ENCODE results near the gene OSER1. TPM values are rescaled to one million over a fixed set of nuclear protein-coding genes. Genes with fewer than 3 reads are reported as not detected.
"Not testable (repeated sequence)": the region's sequence is repeated elsewhere in the genome, so short reads cannot be mapped to it uniquely, and the experiment has no call there.

OSER1 gene
- total and polyA plus RNA-seq, 2 experiments from 2014 or later, result 34.7 to 49.4 TPM

- Histone ChIP-seq H3K9me3 (ENCODE audit: low read depth) (no peaks in the 10 kb centered on the region), H3K4me3 (no peak overlapping the region), H2AFZ (no peak overlapping the region), H3K27ac (no peak overlapping the region), H3K27me3 (no peaks in the 10 kb centered on the region), H3K79me2 (no peaks in the 10 kb centered on the region), H3K4me1 (ENCODE audit: insufficient read depth) (no peaks in the 10 kb centered on the region), H3K9me2 (replicated peaks; ENCODE audit: insufficient read depth) (no peaks in the 10 kb centered on the region), H3K4me2 (no peak overlapping the region), H4K20me1 (ENCODE audit: insufficient read depth, poor library complexity, severe bottlenecking) (no peaks in the 10 kb centered on the region), H3K36me3 (replicated peaks; ENCODE audit: insufficient read depth, low read depth) (no peaks in the 10 kb centered on the region)
- WGBS (ENCODE audit: low lambda C conversion rate, missing lambda C conversion rate), result 88% methylated on average over 14 of the region's 14 CpGs
- no peak for DNase-seq (ENCODE audit: low spot score)
- no peak for TF ChIP-seq EZH2 (IDR thresholded peaks at IDR 0.05; ENCODE audit: borderline replicate concordance)
- no peak for TF ChIP-seq EZH2phosphoT487 (IDR thresholded peaks at IDR 0.05; ENCODE audit: low read depth, severe bottlenecking, unreplicated experiment)
- no peak for TF ChIP-seq CTCF (IDR thresholded peaks at IDR 0.05; ENCODE audit: poor library complexity)
Measured at GRCh38 chr20:44234566-44235317, 24.2 kb upstream of the OSER1 start.

DNA sequence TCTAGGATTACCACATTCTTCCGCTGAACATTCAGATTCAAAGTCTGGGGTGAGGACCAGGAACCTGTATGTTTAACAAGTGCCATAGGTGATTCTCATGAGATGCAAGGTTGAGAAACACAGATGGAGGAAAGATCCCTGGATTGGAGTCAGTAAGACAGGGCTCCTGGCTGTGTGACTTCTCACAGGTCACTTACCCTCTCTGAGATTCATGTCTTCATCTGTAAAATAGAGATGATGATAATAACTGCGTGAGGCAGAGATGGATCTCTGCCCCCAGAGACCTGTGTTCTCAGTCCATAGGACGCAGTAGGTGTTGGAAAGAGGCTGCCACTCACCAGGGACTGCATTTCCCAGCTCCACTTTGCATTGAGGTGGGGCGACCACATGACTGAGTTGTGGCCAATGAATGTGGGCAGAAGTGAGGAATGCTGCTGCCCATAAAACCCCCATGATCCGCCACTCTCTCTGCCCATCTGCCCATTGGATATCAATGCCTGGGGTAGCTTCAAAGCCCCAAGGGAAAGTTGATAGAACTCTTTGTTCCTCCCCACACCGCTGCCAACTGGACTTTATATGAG is 23.0 kb upstream of the OSER1 start:
- WGBS (ENCODE audit: low lambda C conversion rate, missing lambda C conversion rate), result 91% methylated on average over 6 of the region's 6 CpGs
- no peak overlapping the region for H2AFZ ChIP-seq

DNA sequence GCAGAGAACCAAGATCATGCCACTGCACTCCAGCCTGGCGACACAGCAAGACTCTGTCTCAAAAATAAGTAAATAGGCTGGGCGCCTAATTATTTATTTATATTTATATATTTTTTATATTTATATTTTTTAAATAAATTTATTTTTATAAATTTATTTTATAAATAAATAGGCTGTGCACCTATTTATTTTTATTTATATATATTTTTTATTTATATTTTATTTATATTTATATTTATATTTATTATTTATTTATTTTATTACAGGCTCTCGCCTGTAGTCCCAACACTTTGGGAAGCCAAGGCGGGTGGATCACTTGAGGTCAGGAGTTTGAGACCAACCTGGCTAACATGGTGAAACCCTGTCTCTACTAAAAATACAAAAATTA is 21.9 kb upstream of the OSER1 start:
- not testable (repeated sequence) for H3K9me3 ChIP-seq (ENCODE audit: low read depth); H2AFZ ChIP-seq; H3K27ac ChIP-seq; H3K4me3 ChIP-seq; H3K27me3 ChIP-seq; H3K36me3 ChIP-seq (replicated peaks; ENCODE audit: insufficient read depth, low read depth); DNase-seq (ENCODE audit: low spot score); H3K79me2 ChIP-seq; H4K20me1 ChIP-seq (ENCODE audit: insufficient read depth, poor library complexity, severe bottlenecking); H3K9me2 ChIP-seq (replicated peaks; ENCODE audit: insufficient read depth); H3K4me1 ChIP-seq (ENCODE audit: insufficient read depth); H3K4me2 ChIP-seq
- WGBS (ENCODE audit: low lambda C conversion rate, missing lambda C conversion rate), result 91% methylated on average over 4 of the region's 4 CpGs

More for the DNA sequence above, 23.0 kb upstream of the OSER1 start:
- H4K20me1 ChIP-seq (ENCODE audit: insufficient read depth, poor library complexity, severe bottlenecking), result no peaks in the 10 kb centered on the region
- no peaks in the 10 kb centered on the region for H3K9me3 ChIP-seq (ENCODE audit: low read depth)
- H3K9me2 ChIP-seq (replicated peaks; ENCODE audit: insufficient read depth), result no peaks in the 10 kb centered on the region
- H3K4me2 ChIP-seq, result no peak overlapping the region
- TF ChIP-seq EZH2phosphoT487 (IDR thresholded peaks at IDR 0.05; ENCODE audit: low read depth, severe bottlenecking, unreplicated experiment) (no peak), EZH2 (IDR thresholded peaks at IDR 0.05; ENCODE audit: borderline replicate concordance) (no peak), CTCF (IDR thresholded peaks at IDR 0.05; ENCODE audit: poor library complexity) (no peak)
- no peak overlapping the region for H3K4me3 ChIP-seq
- DNase-seq (ENCODE audit: low spot score), result no peak
- H3K36me3 ChIP-seq (replicated peaks; ENCODE audit: insufficient read depth, low read depth), result no peaks in the 10 kb centered on the region
- H3K27ac ChIP-seq, result no peak overlapping the region
- H3K4me1 ChIP-seq (ENCODE audit: insufficient read depth), result no peaks in the 10 kb centered on the region
- no peaks in the 10 kb centered on the region for H3K27me3 ChIP-seq
- no peaks in the 10 kb centered on the region for H3K79me2 ChIP-seq

GRCh38 chr20:44231713-44232468 is 21.3 kb upstream of the OSER1 start:
- no peak overlapping the region for H3K27ac ChIP-seq
- WGBS (ENCODE audit: low lambda C conversion rate, missing lambda C conversion rate), result 69% methylated on average over 10 of the region's 10 CpGs
- no peak for DNase-seq (ENCODE audit: low spot score)
- no peaks in the 10 kb centered on the region for H3K79me2 ChIP-seq
- no peak overlapping the region for H2AFZ ChIP-seq
- H3K4me3 ChIP-seq, result no peak overlapping the region
- H4K20me1 ChIP-seq (ENCODE audit: insufficient read depth, poor library complexity, severe bottlenecking), result no peaks in the 10 kb centered on the region
- no peak overlapping the region for H3K4me2 ChIP-seq
- H3K4me1 ChIP-seq (ENCODE audit: insufficient read depth), result no peaks in the 10 kb centered on the region
- TF ChIP-seq CTCF (IDR thresholded peaks at IDR 0.05; ENCODE audit: poor library complexity) (no peak), EZH2phosphoT487 (IDR thresholded peaks at IDR 0.05; ENCODE audit: low read depth, severe bottlenecking, unreplicated experiment) (no peak), EZH2 (IDR thresholded peaks at IDR 0.05; ENCODE audit: borderline replicate concordance) (no peak)
- no peaks in the 10 kb centered on the region for H3K9me3 ChIP-seq (ENCODE audit: low read depth)
- no peaks in the 10 kb centered on the region for H3K36me3 ChIP-seq (replicated peaks; ENCODE audit: insufficient read depth, low read depth)
- no peaks in the 10 kb centered on the region for H3K9me2 ChIP-seq (replicated peaks; ENCODE audit: insufficient read depth)
- H3K27me3 ChIP-seq, result no peaks in the 10 kb centered on the region
